ENCODE measurements around the gene SH3BP2.

The SH3BP2 gene

DNA sequence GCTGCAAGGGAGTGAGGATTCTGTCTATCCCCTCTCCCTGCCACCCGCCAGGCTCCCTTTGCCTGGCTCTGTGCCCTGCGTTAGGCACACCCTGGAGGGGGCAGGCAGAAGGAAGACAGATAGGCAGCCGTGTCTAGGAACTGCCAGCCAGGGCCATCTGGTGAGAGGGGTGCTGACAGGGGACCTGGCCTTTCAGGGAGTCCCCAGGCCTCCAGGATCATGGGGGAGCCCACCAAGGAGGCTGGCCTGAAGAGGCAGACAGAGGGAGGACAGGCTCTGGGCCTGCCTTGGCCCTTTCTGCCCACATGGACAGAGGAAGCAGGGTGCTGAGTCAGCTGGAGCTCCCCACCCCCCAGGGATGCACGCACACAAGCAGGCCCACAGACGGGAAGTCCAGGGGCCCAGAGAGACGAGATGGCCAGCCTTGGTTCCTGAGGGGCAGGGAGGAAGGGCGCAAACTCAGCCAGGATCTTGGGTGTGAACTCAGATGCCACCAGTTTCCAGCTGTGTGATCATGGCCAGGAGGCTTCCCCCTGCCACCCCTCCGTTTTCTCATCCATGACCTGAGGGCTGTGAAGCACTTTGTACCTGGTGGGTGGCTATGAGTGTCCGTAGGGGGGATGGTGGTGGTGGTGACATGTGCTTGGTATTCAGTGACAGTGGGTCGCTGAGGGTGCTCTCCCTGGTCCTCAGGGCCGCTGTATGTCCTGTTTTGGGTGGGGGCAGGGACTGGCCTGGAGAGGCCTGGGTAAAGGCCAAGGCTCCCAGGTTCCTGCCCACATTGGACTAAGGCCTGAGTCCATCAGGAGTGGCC is 1.8 kb downstream of the SH3BP2 start:
- TF ChIP-seq MYC (IDR thresholded peaks at IDR 0.05; ENCODE audit: low read depth, low read length) (no peak), POLR2A (IDR thresholded peaks at IDR 0.05; ENCODE audit: extremely low read depth, insufficient read length) (no peak), MAX (IDR thresholded peaks at IDR 0.05; ENCODE audit: low read depth, low read length) (no peak)
- TF ChIP-seq, protein P1, sequence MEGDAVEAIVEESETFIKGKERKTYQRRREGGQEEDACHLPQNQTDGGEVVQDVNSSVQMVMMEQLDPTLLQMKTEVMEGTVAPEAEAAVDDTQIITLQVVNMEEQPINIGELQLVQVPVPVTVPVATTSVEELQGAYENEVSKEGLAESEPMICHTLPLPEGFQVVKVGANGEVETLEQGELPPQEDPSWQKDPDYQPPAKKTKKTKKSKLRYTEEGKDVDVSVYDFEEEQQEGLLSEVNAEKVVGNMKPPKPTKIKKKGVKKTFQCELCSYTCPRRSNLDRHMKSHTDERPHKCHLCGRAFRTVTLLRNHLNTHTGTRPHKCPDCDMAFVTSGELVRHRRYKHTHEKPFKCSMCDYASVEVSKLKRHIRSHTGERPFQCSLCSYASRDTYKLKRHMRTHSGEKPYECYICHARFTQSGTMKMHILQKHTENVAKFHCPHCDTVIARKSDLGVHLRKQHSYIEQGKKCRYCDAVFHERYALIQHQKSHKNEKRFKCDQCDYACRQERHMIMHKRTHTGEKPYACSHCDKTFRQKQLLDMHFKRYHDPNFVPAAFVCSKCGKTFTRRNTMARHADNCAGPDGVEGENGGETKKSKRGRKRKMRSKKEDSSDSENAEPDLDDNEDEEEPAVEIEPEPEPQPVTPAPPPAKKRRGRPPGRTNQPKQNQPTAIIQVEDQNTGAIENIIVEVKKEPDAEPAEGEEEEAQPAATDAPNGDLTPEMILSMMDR (IDR thresholded peaks at IDR 0.05; ENCODE audit: low read depth, low read length) = no peak
- no peak overlapping the region for H3K4me3 ChIP-seq (ENCODE audit: low read depth, low read length)
- DNase-seq (ENCODE audit: low read depth) = peak; percentile 74

DNA sequence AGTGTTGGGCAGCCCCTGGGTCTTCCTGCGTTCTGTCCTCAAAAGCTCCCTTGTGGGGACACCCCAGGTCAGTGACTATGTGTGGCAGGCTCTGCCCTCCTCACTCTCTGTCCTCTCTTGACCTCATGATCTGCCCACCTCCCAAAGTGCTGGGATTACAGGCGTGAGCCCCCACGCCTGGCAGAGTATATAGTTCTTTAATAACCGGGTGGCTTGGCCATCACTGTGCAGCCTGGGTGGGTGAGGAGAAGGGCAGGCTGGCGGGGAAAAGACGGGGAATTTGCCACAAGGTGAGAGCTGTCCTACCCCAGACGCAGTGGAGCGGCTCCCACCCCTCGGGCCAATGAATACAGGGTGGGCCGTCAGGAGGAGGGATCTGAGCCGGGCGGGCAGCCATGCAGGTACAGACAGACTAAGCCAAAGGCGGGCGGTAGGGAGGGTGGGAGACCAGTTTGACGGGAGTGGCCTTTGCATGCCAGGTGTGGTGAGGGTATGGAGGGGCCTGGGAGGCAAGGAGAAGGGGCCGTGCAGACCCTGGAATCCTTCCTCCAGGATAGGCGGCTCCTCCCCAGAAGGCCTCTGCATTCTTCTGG is 2.5 kb downstream of the SH3BP2 start:
- no peak for DNase-seq (ENCODE audit: low read depth)
- TF ChIP-seq MAX (IDR thresholded peaks at IDR 0.05; ENCODE audit: low read depth, low read length) (no peak), POLR2A (IDR thresholded peaks at IDR 0.05; ENCODE audit: extremely low read depth, insufficient read length) (no peak), MYC (IDR thresholded peaks at IDR 0.05; ENCODE audit: low read depth, low read length) (no peak)
- TF ChIP-seq, protein P1 (IDR thresholded peaks at IDR 0.05; ENCODE audit: low read depth, low read length) = no peak
- no peak overlapping the region for H3K4me3 ChIP-seq (ENCODE audit: low read depth, low read length)

- TF ChIP-seq MYC (IDR thresholded peaks at IDR 0.05; ENCODE audit: low read depth, low read length) = no peak
- no peak for TF ChIP-seq MAX (IDR thresholded peaks at IDR 0.05; ENCODE audit: low read depth, low read length)
- TF ChIP-seq POLR2A (IDR thresholded peaks at IDR 0.05; ENCODE audit: extremely low read depth, insufficient read length) = no peak
- TF ChIP-seq, protein P1 (IDR thresholded peaks at IDR 0.05; ENCODE audit: low read depth, low read length) = no peak
- peak; percentile 5 for DNase-seq (ENCODE audit: low read depth)
- H3K4me3 ChIP-seq (ENCODE audit: low read depth, low read length) = no peak overlapping the region
These were observed 3.3 kb downstream of the SH3BP2 start for GRCh38 chr4:2795893-2796848.

- H3K4me3 ChIP-seq (ENCODE audit: low read depth, low read length) = no peak overlapping the region
- no peak for TF ChIP-seq MYC (IDR thresholded peaks at IDR 0.05; ENCODE audit: low read depth, low read length)
- TF ChIP-seq, protein P1 (IDR thresholded peaks at IDR 0.05; ENCODE audit: low read depth, low read length) = no peak
- no peak for TF ChIP-seq POLR2A (IDR thresholded peaks at IDR 0.05; ENCODE audit: extremely low read depth, insufficient read length)
- no peak for TF ChIP-seq MAX (IDR thresholded peaks at IDR 0.05; ENCODE audit: low read depth, low read length)
- peak; percentile 14 for DNase-seq (ENCODE audit: low read depth)
These were observed 4.1 kb downstream of the SH3BP2 start for GRCh38 chr4:2796849-2797544.

Measured in NB4 (cell line).